ENCODE data around the gene TMEM186. TPM values are rescaled to one million over a fixed set of nuclear protein-coding genes. Genes with fewer than 3 reads are reported as not detected.

The TMEM186 gene
- total and polyA plus RNA-seq, 12 donors = 7.9 to 15.4 (median 11.9) TPM

DNA sequence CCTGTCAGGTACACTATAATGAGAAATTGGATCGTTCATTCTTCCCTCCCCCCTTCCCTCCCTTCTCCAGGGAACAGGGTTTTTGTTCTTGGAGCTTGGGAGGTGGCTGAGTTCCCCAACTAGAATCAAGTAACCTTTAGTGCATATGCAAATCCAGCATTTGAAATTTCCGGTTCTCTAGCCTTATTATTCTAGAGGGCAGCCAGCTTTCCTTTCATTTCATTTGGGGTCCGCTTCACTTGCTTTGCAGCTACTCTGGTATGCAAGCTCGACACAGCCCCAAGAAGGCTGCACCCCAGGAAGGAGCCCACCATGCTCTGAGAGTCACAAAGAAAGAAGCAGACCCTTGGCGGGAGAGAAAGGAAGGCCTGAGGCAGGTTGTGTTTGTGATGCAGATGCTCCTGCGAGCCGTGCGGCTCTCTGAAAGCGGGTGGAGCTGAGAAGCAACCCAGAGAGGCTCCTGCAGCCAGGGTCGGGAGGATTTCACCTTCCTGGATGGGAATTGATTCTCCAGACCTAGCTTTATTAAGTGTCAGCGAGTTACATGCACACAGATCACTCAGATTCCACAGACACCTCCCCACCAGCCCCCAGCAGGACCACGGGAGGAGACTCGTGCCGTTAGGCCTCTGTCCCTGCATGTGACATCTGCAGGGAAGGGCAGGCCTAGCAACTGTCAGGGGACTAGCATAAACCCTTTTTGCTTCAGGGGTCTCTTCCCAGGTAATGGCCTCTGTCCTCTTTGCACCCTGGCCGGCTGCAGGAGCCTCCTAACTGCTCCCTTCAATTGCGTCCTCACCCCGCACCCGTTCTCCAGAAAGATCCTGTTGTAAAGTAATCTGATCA is 34.7 kb upstream of the TMEM186 start:
- no peak for DNase-seq
- H3K4me3 ChIP-seq = no peak overlapping the region
- WGBS, 4 donors = 81 to 88% (median 86%) methylated on average over 12 to 18 of the region's 18 CpGs
- no peaks in the 10 kb centered on the region for H3K9me3 ChIP-seq (replicated peaks in 1 of 3)
- TF ChIP-seq POLR2A (IDR thresholded peaks at IDR 0.05) = no peak
- TF ChIP-seq, protein P1, sequence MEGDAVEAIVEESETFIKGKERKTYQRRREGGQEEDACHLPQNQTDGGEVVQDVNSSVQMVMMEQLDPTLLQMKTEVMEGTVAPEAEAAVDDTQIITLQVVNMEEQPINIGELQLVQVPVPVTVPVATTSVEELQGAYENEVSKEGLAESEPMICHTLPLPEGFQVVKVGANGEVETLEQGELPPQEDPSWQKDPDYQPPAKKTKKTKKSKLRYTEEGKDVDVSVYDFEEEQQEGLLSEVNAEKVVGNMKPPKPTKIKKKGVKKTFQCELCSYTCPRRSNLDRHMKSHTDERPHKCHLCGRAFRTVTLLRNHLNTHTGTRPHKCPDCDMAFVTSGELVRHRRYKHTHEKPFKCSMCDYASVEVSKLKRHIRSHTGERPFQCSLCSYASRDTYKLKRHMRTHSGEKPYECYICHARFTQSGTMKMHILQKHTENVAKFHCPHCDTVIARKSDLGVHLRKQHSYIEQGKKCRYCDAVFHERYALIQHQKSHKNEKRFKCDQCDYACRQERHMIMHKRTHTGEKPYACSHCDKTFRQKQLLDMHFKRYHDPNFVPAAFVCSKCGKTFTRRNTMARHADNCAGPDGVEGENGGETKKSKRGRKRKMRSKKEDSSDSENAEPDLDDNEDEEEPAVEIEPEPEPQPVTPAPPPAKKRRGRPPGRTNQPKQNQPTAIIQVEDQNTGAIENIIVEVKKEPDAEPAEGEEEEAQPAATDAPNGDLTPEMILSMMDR (IDR thresholded peaks at IDR 0.05) = no peak
- H3K27ac ChIP-seq = no peak overlapping the region
- peaks cover 0 to 17% of the 10 kb centered on the region in 2 donors for H3K36me3 ChIP-seq (replicated peaks in 1 of 2)
- peaks cover 0 to 4% of the 10 kb centered on the region in 2 donors for H3K4me1 ChIP-seq (replicated peaks in 1 of 2)
- no peaks in the 10 kb centered on the region for H3K27me3 ChIP-seq
- intact Hi-C loops (cut with DNase I) = no loop called here

DNA sequence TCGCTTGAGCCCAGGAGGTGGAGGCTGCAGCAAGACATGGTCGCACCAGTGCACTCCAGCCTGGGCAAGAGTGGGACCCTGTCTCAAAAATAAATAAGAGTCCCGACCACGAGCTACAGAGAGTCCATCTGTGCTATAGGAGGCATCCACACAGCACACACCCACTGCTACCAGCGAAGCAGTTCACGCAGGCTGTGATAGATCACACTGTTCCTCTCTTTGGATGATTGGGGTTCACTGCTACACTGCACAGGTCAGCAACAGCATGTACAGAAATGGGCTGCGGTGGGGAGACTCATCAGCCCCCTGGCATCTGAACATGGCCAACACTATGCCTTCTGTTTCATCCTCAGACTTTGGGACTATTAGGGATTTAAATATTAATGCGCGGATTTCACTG is 34.0 kb upstream of the TMEM186 start:
- peaks cover 0 to 17% of the 10 kb centered on the region in 2 donors for H3K36me3 ChIP-seq (replicated peaks in 1 of 2)
- H3K27me3 ChIP-seq = no peaks in the 10 kb centered on the region
- no peaks in the 10 kb centered on the region for H3K9me3 ChIP-seq (replicated peaks in 1 of 3)
- DNase-seq = no peak
- TF ChIP-seq, protein P1 (IDR thresholded peaks at IDR 0.05) = no peak
- no peak for TF ChIP-seq POLR2A (IDR thresholded peaks at IDR 0.05)
- H3K4me3 ChIP-seq = no peak overlapping the region
- H3K4me1 ChIP-seq (replicated peaks in 1 of 2) = peaks cover 0 to 4% of the 10 kb centered on the region in 2 donors
- WGBS, 4 donors = 89 to 95% (median 93%) methylated on average over 9 of the region's 9 CpGs
- intact Hi-C loops (cut with DNase I) = no loop called here
- no peak overlapping the region for H3K27ac ChIP-seq

DNA sequence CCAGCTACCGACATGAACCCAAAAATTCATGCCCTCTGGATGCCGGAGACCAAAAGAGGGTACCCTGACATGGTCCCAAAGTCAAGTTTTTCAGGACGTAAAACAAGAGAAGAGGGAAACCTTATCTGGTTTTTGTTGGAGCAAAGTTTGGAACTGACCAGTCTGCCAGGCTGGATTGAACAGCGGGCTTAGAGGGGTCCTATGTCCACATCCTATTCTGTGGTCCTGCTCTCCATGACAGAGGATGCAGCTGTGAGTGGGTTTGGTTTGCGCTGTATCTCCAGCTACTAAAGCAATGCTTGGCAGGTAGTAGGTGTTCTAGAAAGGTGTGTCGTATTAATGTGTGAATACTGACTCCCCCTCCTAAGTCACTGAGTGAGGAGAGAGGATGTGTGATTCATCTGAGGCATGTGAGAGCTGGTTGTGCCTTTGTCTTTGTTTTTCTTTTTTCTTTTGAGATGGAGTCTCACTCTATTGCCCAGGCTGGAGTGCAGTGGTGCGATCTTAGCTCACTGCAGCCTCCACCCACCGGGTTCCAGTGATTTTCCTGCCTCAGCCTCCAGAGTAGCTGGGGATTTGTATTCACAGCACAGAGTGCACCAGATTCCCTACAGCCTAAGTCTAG is 31.2 kb upstream of the TMEM186 start:
- TF ChIP-seq, protein P1 (IDR thresholded peaks at IDR 0.05) = no peak
- TF ChIP-seq POLR2A (IDR thresholded peaks at IDR 0.05) = no peak
- 94 to 98% (median 96%) methylated on average over 8 of the region's 8 CpGs for WGBS, 4 donors
- Histone ChIP-seq H3K4me1 (replicated peaks in 1 of 2) (peaks cover 0 to 4% of the 10 kb centered on the region in 2 donors), H3K27me3 (no peaks in the 10 kb centered on the region), H3K27ac (no peak overlapping the region), H3K36me3 (replicated peaks in 1 of 2) (peaks cover 0 to 17% of the 10 kb centered on the region in 2 donors), H3K9me3 (replicated peaks in 1 of 3) (no peaks in the 10 kb centered on the region), H3K4me3 (no peak overlapping the region)
- intact Hi-C loops (cut with DNase I) = no loop called here
- no peak for DNase-seq

DNA sequence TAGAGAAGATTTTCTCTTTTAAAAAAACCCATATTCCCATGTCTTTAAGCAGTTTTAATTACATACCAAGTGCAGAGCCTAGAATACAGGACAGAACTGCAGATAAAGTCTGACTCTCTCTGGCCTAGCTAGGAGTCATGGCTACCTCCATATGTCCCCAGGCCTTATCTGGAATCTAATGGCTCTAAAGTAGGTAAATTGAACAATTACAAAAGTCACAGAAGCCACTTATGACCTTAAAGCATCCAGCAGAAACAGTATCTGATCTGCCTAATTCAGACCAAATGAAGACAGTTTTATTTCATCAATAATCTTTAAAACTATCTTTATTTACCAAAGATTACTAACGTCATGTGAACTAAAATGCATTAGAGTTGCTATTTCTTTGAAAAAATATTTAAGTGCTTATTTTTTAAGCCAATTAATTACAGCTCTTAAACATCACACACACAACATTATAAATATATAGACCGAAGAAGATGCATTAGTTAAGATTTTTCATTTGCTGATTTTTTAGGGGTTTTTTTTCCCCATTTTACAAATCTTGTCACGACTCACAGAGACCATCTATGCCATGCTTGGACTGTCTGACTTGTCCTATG is 28.9 kb upstream of the TMEM186 start:
- no peaks in the 10 kb centered on the region for H3K9me3 ChIP-seq (replicated peaks in 1 of 3)
- 69 to 94% (median 79%) methylated on average over 3 of the region's 3 CpGs for WGBS, 4 donors
- no peak overlapping the region for H3K4me3 ChIP-seq
- no peak overlapping the region for H3K27ac ChIP-seq
- H3K27me3 ChIP-seq = no peaks in the 10 kb centered on the region
- DNase-seq = no peak
- H3K36me3 ChIP-seq (replicated peaks in 1 of 2) = peaks cover 0 to 10% of the 10 kb centered on the region in 2 donors
- peaks cover 0 to 4% of the 10 kb centered on the region in 2 donors for H3K4me1 ChIP-seq (replicated peaks in 1 of 2)
- no peak for TF ChIP-seq POLR2A (IDR thresholded peaks at IDR 0.05)
- TF ChIP-seq, protein P1 (IDR thresholded peaks at IDR 0.05) = no peak
- intact Hi-C loops (cut with DNase I) = no loop called here

Measured in adrenal gland (tissue), 12 donors.